ENCODE measurements around the gene GNG2.

GNG2 gene

DNA sequence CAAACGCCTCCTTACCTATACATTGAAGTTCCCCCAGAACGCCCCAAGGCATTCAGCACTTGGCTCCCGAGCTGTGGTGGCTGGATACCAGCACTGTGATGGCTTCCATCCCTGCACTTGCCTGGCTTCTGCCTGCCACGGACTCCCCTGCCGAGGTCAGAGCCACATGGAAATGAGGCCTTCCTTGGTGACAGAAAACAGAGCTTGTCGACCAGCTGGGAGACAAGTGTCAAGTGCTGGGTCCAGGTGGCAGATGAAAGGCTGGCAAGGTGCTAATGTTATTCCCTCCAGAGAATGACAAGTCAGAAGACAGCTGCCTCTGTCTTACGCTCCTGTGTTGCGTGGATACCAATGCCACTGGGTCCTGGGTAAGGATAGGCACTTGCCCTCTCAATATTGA, 26.2 kb upstream of the GNG2 start:
- in situ Hi-C loops (cut with HindIII; ENCODE audit: low pct_ligation_motif_present, low sequenced_read_pairs): no loop called here
- Histone ChIP-seq H3K27ac (no peak overlapping the region), H3K27me3 (replicated peaks) (no peaks in the 10 kb centered on the region), H3K4me3 (ENCODE audit: low read depth, low read length) (no peak overlapping the region), H3K36me3 (replicated peaks) (no peaks in the 10 kb centered on the region)
- DNase-seq: no peak
- TF ChIP-seq, protein P1, sequence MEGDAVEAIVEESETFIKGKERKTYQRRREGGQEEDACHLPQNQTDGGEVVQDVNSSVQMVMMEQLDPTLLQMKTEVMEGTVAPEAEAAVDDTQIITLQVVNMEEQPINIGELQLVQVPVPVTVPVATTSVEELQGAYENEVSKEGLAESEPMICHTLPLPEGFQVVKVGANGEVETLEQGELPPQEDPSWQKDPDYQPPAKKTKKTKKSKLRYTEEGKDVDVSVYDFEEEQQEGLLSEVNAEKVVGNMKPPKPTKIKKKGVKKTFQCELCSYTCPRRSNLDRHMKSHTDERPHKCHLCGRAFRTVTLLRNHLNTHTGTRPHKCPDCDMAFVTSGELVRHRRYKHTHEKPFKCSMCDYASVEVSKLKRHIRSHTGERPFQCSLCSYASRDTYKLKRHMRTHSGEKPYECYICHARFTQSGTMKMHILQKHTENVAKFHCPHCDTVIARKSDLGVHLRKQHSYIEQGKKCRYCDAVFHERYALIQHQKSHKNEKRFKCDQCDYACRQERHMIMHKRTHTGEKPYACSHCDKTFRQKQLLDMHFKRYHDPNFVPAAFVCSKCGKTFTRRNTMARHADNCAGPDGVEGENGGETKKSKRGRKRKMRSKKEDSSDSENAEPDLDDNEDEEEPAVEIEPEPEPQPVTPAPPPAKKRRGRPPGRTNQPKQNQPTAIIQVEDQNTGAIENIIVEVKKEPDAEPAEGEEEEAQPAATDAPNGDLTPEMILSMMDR (IDR thresholded peaks at IDR 0.05; ENCODE audit: low read depth, low read length, missing control alignments): no peak

DNA sequence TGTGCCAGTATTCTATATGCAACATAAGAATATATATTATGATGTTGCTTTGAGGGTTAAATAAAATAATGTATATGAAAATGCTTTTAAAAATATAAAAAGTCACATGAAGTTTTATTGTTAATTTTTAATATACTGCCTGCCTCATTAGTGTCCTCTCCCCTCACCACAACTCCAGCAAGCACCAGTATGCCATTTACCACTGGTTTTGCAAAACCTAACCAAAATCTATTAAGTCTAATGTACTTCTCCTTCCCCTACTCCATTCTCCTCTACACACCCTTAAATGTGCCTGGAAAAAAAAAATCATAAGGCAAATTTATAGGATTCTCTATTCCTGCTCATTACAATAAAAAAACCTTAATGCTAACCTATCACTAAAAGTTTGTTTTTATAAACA, 24.0 kb upstream of the GNG2 start:
- H3K36me3 ChIP-seq (replicated peaks): no peaks in the 10 kb centered on the region
- no peak for DNase-seq
- TF ChIP-seq, protein P1 (IDR thresholded peaks at IDR 0.05; ENCODE audit: low read depth, low read length, missing control alignments): no peak
- H3K4me3 ChIP-seq (ENCODE audit: low read depth, low read length): no peak overlapping the region
- no peaks in the 10 kb centered on the region for H3K27me3 ChIP-seq (replicated peaks)
- no peak overlapping the region for H3K27ac ChIP-seq
- in situ Hi-C loops (cut with HindIII; ENCODE audit: low pct_ligation_motif_present, low sequenced_read_pairs): no loop called here

DNA sequence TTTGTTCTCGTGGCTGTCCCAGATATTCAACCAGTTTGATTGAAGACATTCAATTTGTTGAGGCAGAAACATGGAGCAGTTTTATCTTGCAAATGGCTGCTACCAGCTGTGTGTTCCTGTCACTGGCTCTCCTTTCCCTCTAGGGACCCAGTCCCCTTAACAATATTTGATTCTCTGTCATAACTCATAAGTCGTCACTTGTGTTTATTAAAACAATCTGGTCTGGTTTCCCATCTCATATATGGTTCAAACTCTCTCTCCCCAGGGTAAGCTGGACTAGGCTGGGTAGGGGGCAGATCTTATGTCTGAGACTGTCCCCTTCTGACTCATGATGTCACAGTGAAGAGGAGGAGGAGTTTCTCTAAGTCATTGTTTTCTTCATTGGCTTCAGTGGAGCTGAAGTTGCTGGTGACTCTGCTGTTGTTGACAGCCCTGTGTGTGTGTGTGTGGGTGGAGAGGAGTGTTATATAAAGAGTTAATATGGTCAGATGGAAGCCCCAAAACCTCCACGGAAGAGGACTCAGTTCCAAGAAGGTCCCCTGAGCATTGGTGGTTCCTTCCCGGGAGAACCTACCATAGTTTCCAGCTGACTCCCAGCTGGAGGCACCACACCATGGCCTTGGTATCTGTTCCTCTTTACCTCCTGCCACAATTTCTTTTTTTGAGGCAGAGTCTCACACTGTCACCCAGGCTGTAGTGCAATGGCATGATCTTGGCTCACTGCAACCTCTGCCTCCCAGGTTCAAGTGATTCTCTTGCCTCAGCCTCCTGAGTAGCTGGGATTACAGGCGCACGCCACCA, 16.1 kb upstream of the GNG2 start:
- in situ Hi-C loops (cut with HindIII; ENCODE audit: low pct_ligation_motif_present, low sequenced_read_pairs): no loop called here
- H3K36me3 ChIP-seq (replicated peaks): no peaks in the 10 kb centered on the region
- H3K27ac ChIP-seq: no peak overlapping the region
- DNase-seq: no peak
- H3K27me3 ChIP-seq (replicated peaks): no peaks in the 10 kb centered on the region
- TF ChIP-seq, protein P1 (IDR thresholded peaks at IDR 0.05; ENCODE audit: low read depth, low read length, missing control alignments): no peak
- no peak overlapping the region for H3K4me3 ChIP-seq (ENCODE audit: low read depth, low read length)

DNA sequence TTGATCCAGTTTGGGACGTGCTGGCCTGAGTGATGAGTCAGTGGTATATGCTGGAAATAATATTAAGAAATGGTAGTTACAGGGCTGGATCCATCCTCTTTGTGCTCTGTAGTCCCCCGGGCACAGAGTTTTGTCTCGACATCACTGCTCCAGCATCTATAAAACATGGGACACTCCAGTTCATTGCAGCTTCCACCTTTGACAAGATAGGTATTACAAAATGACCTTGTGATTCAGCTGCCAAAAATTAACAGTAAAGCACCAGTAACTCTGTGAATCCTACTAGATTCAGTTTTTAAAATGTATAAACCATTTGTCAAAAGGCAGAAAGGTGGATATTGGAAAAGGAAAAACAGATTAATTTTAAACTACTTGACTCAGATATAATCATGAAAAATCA, 14.6 kb upstream of the GNG2 start:
- no peak for DNase-seq
- H3K4me3 ChIP-seq (ENCODE audit: low read depth, low read length): no peak overlapping the region
- in situ Hi-C loops (cut with HindIII; ENCODE audit: low pct_ligation_motif_present, low sequenced_read_pairs): no loop called here
- no peak overlapping the region for H3K27ac ChIP-seq
- TF ChIP-seq, protein P1 (IDR thresholded peaks at IDR 0.05; ENCODE audit: low read depth, low read length, missing control alignments): no peak
- H3K36me3 ChIP-seq (replicated peaks): no peaks in the 10 kb centered on the region
- no peaks in the 10 kb centered on the region for H3K27me3 ChIP-seq (replicated peaks)

GRCh38 chr14:51846631-51847488, 13.6 kb upstream of the GNG2 start:
- TF ChIP-seq, protein P1 (IDR thresholded peaks at IDR 0.05; ENCODE audit: low read depth, low read length, missing control alignments): no peak
- Histone ChIP-seq H3K4me3 (ENCODE audit: low read depth, low read length) (no peak overlapping the region), H3K27me3 (replicated peaks) (no peaks in the 10 kb centered on the region), H3K27ac (peak overlapping the region; percentile 48), H3K36me3 (replicated peaks) (no peaks in the 10 kb centered on the region)
- DNase-seq: peak; percentile 91
- in situ Hi-C loops (cut with HindIII; ENCODE audit: low pct_ligation_motif_present, low sequenced_read_pairs): no loop called here
